ENCODE data around the gene NEK5.
A peak's percentile ranks its signal among the peaks of the same experiment; 100 is the strongest.

NEK5 gene

DNA sequence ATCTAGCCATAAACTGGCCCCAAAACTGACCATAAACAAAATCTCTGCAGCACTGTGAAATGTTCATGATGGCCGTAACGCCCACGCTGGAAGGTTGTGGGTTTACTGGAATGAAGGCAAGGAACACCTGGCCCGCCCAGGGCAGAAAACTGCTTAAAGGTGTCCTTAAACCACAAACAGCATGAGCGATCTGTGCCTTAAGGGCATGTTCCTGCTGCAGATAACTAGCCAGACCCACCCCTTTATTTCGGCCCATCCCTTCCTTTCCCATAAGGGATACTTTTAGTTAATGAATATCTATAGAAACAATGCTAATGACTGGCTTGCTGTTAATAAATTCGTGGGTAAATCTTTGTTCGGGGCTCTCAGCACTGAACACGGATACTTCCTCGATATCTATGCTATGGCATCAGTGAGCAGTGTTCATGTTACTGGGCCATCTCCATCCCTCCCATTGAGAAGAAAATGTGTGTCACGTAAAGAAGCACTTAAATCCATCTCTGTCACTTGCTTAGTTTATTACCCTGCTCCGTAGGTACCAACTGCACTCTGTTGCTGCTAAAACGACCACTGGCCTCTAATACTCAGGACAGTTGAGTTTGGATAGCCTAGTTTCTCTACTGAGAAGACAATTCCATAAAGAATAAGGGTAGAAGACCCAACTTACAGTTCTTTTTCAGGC, 122.9 kb downstream of the NEK5 start:
- DNase-seq, result no peak

GRCh38 chr13:52004511-52005170, 124.2 kb downstream of the NEK5 start:
- DNase-seq, result no peak

GRCh38 chr13:52003541-52003940, 125.3 kb downstream of the NEK5 start:
- no peak for DNase-seq

GRCh38 chr13:52002361-52002760, 126.5 kb downstream of the NEK5 start:
- DNase-seq, result no peak

DNA sequence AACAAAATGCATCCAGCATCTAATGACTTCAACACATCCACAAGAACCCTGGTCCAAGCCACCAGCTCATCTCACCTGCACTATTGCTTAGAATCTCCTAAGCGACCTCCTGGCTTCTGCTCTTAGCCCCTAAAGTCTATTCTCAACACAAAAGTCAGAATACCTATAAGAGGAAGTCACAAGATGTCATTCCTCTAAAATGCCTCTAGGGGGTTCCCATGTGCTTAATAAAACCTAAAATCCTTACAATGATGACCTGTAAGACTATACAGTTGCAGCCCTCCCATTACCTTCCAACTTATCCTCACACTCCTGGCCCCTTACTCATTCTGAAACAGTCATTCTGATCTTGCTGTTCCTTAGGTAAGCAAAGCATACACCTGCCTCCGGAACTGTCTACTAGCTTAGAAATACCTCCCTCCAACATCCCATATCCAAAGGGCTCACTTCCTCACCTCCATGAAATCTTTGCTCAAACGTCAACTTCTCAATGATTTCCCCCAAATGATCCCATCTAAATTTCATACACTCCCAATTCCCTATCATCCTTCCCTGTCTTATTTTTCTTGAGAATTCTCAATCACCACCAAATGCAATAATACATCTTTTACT, 127.6 kb downstream of the NEK5 start:
- DNase-seq, result peak; percentile 31

GRCh38 chr13:51999921-52000320, 129.0 kb downstream of the NEK5 start:
- DNase-seq, result no peak

DNA sequence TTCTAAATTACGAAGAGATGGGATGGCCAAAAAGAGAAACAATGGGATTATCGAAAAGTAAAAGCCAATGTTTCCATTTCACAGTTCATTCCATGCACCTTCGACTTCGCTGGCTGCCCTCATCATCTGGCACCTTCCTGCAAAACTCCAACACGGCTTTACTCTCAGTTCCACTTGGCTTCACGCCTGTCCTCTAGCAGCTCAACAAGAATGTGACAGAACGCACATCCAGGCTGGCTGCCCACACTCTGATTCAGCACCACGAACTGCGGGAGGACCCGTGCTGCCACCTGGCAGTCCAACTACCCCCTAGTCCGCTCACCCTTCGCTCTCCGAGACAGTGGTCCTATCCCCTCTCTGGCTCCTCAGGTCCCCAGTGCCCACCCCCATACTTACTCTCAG, 129.4 kb downstream of the NEK5 start:
- no peak for DNase-seq

DNA sequence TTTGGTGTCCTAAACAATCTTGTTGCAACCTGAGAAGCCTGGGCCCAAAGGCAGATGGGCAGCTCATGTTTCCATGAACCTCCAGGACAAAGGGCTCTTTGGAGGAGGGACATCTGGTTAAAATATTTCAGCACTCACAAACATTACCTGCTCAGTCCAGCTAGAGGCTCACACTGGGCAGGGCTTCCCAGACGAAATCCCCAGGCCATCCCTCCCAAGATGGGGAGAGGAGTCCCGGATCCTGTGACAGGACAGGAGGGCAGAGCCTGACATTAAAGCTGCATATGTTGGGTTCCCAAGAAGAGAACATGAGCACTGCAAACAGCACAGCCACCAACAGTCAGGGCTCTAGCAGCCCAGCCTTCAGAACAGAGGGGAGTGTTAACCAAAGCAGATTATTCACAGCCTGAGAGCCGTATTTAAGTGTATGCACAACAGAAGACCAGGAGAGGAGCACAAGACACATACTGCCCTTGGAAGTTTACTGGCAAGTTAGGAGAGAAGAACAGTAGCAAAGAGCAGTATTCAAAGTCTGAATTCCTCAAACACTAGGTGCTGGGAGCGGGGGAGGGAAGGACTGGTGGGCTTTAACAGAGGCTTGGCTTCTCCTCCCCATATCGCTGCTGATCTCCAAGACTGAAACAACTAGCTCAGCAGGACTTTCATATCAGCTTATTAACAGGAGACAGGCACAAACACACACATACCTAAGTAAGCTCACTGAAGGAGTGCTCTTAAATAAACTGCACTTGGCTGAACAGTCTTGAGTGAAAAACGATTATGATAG, 130.0 kb downstream of the NEK5 start:
- no peak for DNase-seq

DNA sequence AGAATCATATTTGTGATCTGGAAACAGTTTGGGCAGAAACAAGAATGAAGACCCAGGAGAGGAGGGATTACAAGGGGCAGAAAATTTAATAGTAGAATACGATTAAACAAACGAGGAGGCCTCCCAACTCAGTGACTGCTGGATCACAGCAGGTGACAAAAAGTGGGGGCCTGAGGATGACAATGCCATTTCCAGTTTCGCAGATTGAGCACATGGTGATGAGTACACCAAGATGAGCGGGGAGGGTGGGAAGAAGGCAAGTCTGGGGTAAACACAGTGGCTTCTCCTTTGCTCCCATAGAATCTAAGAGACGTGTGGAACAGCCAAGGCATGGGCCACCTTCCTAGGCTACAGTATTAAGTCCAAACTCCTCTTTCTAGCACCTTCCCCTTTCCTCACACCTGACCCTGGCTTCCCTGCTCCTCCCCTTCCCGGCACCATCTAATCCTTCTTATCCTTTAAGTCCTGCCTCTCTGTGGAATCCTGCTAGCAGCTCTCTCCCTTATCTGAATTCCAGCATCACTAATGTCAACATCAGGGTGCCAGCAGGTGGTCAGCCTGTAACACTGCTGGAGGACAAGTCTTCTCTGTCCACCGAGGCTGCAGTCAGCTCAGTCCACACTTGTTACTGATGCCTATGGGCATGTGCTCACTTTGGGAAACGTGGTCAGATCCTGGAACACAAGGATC, 131.1 kb downstream of the NEK5 start:
- no peak for DNase-seq

GRCh38 chr13:51997186-51997585, 131.7 kb downstream of the NEK5 start:
- DNase-seq, result no peak

DNA sequence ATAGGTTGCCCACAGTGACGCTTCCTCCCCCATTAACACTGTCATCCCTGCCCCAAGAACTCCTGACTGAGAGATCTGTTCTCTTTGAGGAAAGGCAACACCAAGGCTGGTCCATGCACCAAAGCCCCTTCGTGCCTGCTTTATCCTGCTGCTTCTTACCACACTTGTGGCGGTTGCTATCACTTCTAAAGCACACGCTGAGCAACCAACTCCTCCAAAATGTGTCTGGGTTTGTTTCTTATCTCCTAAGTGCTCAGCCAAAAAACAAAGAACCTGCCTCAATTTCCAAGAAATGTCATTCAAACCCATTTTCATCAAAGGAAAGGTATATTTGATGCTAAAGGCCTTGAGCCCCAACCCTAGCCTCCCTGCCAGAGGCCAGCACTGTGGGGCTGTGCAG, 132.2 kb downstream of the NEK5 start:
- no peak for DNase-seq

GRCh38 chr13:51995677-51996551, 133.0 kb downstream of the NEK5 start:
- DNase-seq, result peak; percentile 73

DNA sequence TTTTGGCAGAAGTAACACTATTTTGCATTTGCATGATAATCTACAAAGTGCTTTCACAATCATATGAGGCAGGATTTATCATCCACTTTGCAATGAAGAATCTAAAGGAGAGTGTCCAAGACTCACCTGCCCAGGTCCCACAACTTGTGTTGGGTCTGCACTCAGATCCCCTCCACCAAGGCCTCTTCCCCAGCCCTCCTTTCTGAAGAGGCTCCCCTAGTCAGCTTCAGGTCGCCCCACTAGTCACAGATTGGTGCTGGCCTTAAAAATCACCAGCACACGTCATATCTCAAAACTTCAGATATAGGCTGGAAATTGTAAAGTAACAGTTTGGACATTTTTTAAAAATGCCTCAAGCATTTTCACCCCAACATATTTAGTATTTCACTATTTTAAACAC, 135.2 kb downstream of the NEK5 start:
- DNase-seq, result no peak

- no peak for DNase-seq
These were observed 139.8 kb downstream of the NEK5 start for GRCh38 chr13:51988988-51989618.

Data from GF-D8 (cell line).